ENCODE results near the gene HIRA. TPM values are rescaled to one million over a fixed set of nuclear protein-coding genes. Genes with fewer than 3 reads are reported as not detected.

Gene HIRA
- total and polyA plus RNA-seq, 9 of the 15 experiments (the other 6 are each of a cell fraction or from before 2014, with no cell fraction given) = 0.96 to 132 (median 58.4) TPM

DNA sequence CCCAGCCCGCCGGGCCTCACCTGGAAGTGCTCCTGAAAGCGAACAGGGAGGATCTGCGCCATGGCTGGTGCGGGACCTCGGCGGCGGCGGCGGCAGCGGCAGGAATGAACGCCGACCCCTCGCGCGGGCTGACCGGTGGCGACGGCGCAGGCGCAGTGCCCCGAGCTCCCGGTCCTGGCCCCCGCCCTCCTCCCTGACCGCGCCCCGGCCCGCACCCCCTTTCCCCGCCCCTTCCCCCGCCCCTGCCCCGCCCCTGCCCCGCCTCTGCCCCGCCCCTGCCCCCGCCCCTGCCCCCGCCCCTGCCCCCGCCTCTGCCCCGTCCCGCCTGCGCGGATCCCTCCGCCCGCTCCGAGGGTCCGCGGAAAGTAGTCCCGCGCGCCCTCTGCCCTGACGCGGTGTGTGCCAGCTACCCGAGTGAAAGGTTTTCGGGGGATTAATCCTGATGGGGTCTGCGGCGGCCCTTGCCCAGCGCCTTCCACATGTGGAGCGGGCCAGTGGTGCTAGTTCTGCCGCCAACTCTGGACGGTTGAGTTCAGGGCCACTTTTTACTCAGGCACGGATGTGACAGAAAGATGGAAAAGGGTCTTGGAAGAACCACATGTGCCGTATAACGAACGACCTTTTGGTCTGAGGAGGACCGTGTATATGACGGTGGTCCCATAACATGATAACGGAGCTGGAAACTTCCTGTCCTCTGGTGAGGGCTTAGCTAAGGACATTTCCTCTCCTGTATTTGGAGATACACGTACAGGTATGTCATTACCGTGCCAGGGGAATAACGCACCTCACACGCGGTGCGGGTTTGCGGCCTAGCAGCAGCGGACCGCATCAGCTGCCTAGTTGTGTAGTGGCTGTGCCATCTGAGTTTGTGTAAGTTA is 139.7 kb downstream of the HIRA start, which contains the start of gene CLTCL1 (continued):
- TF ChIP-seq ARHGAP35 (IDR thresholded peaks at IDR 0.05; ENCODE audit: partially characterized antibody) = no peak
- peak; percentile 45; the same call in 1 of the 2 replicates for TF ChIP-seq ZNF121 (CRISPR knock-in tag; conservative IDR thresholded peaks at IDR 0.05)
- TF ChIP-seq MGA (IDR thresholded peaks at IDR 0.05) = peak; percentile 90
- no peak for TF ChIP-seq POLR2AphosphoS2 (IDR thresholded peaks at IDR 0.05; ENCODE audit: low read length)
- TF ChIP-seq FOXJ3 (CRISPR knock-in tag; IDR thresholded peaks at IDR 0.05) = no peak
- no peak for TF ChIP-seq ETV5 (CRISPR knock-in tag; IDR thresholded peaks at IDR 0.05; ENCODE audit: low read depth)
- peak; percentile 93 for TF ChIP-seq PHB (CRISPR knock-in tag; IDR thresholded peaks at IDR 0.05)
- TF ChIP-seq SMAD2 (IDR thresholded peaks at IDR 0.05; ENCODE audit: low read depth, low read length) = no peak
- TF ChIP-seq MIER1 (IDR thresholded peaks at IDR 0.05; ENCODE audit: low read depth) = peak; percentile 80
- peak; percentile 98 for TF ChIP-seq PCBP1 (IDR thresholded peaks at IDR 0.05; ENCODE audit: low read depth, low read length, poor library complexity, severe bottlenecking)
- TF ChIP-seq ZNF347 (CRISPR knock-in tag; IDR thresholded peaks at IDR 0.05; ENCODE audit: low read depth) = no peak
- TF ChIP-seq ID3 (CRISPR knock-in tag; IDR thresholded peaks at IDR 0.05) = no peak
- no peak for TF ChIP-seq ID3 (tag; IDR thresholded peaks at IDR 0.05)
- TF ChIP-seq NUFIP1 (IDR thresholded peaks at IDR 0.05; ENCODE audit: partially characterized antibody) = peak; percentile 66
- TF ChIP-seq TOE1 (IDR thresholded peaks at IDR 0.05; ENCODE audit: borderline replicate concordance) = peak; percentile 89
- TF ChIP-seq TOE1 (CRISPR knock-in tag; IDR thresholded peaks at IDR 0.05; ENCODE audit: borderline replicate concordance, low read depth) = no peak; the same call in none of the 2 replicates
- TF ChIP-seq LCOR (CRISPR knock-in tag; IDR thresholded peaks at IDR 0.05) = no peak
- TF ChIP-seq SOX6 (IDR thresholded peaks at IDR 0.05) = peak; percentile 72
